GM21717 (cell line): ENCODE results near the gene AP4E1.
"Not testable (repeated sequence)": the region's sequence is repeated elsewhere in the genome, so short reads cannot be mapped to it uniquely, and the experiment has no call there.

ENCODE experiments used
- ATAC-seq: cut with Tn5 transposase; IDR thresholded peaks from one replicate; pipeline ENCODE4 v1.9.1; 2021; ENCODE audit warnings: mild to moderate bottlenecking, moderate library complexity; ENCODE audit not compliant: unreplicated experiment

AP4E1 gene

GRCh38 chr15:50943638-50944037, 35.2 kb downstream of the AP4E1 start:
- ATAC-seq = no peak

DNA sequence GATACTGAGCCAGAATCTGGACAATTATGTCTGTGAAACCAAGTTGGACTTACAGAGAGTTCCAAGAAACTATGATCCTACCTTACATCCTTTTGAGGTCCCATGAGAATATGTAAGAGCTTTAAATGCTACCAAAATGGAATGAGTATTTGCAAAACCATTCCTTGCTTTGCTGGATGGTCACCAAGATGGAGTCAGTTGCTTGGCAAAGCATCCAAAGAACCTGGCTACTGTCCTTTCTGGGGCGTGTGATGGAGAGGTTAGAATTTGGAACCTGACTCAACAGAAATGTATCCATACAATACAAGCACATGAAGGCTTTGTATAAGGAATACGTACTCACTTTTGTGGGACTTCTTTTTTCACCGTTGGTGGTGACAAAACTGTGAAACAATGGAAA, 36.2 kb downstream of the AP4E1 start:
- no peak for ATAC-seq

DNA sequence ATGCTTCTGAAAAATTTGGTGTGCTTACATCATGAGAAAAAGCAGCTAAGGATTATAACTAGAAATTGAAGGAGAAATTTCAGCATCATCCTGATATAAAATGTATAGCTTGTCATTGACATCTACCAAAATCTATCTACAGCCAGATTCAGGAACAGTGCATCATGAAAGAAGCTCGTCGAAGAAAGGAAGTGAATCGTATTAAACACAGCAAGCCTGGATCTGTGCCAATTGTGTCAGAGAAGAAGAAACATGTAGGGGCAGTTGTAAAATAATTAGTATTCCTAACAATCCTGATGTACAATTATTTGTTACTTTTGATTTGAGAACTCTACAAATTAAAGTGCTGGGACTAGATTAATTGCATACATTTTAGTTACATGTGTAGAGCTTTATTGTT, 37.2 kb downstream of the AP4E1 start:
- ATAC-seq = no peak

GRCh38 chr15:50950745-50951144, 42.3 kb downstream of the AP4E1 start:
- not testable (repeated sequence) for ATAC-seq

GRCh38 chr15:50953302-50953701, 44.8 kb downstream of the AP4E1 start:
- no peak for ATAC-seq

GRCh38 chr15:50954837-50955236, 46.4 kb downstream of the AP4E1 start:
- not testable (repeated sequence) for ATAC-seq

GRCh38 chr15:50959717-50960116, 51.2 kb downstream of the AP4E1 start:
- no peak for ATAC-seq

DNA sequence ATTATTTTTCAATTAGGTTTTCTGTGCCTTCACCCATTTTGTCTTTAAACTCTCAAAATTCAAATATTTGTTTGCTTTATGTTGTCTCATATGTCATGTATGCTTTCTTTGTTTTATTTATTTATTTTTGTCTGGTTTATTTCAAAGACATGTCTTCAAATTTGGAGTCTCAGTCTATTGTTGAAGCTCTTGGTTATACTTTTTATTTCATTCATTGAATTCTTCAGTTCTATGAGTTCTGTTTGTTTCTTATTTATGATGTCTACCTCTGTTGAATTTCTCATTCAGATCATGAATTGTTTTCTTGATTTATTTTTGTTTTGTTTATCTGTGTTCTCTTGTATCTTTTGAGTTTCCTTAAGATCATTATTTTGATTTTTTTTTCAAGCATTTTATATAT, 55.6 kb downstream of the AP4E1 start:
- no peak for ATAC-seq

- ATAC-seq = no peak
Measured at GRCh38 chr15:50968353-50968752, 59.9 kb downstream of the AP4E1 start.

DNA sequence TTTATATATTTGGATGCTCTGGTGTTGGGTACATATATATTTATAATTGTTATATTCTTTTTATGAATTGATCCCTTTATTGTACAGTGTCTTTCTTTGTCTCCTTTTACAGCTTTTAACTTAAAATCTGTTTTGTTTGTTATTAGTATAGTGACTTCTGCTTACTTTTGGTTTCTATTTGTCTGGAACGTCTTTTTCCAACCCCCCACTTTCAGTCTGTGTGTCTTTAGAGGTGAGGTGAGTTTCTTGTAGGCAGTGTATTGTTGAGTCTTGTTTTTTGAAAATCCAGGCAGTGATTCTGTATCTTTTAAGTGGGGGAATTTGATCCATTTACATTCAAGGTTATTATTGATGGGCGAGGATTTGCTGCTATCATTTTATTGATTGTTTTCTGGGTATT, 62.0 kb downstream of the AP4E1 start:
- ATAC-seq = no peak

- ATAC-seq = no peak
Measured at GRCh38 chr15:50971115-50971514, 62.6 kb downstream of the AP4E1 start.

DNA sequence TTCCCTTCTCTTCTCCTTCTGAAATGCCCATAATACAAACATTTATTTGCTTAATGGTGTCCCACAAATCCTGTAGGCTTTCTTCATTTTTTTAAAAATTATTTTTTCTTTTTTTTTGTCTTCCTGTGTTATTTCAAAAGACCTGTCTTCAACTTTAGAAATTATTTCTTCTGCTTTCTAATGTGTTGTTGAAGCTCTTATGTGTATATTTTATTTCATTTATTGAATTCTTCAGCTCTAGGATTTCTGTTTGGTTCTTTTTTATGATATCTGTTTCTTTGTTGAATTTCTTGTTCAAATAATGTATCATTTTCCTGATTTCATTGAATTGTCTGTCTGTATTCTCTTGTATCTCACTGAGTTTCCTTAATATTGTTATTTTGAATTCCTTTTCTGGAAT, 63.1 kb downstream of the AP4E1 start:
- ATAC-seq = no peak

- no peak for ATAC-seq
Measured at GRCh38 chr15:50973605-50974004, 65.1 kb downstream of the AP4E1 start.

GRCh38 chr15:50977162-50977561, 68.7 kb downstream of the AP4E1 start:
- no peak for ATAC-seq

- no peak for ATAC-seq
Measured at GRCh38 chr15:50978580-50978979, 70.1 kb downstream of the AP4E1 start.

DNA sequence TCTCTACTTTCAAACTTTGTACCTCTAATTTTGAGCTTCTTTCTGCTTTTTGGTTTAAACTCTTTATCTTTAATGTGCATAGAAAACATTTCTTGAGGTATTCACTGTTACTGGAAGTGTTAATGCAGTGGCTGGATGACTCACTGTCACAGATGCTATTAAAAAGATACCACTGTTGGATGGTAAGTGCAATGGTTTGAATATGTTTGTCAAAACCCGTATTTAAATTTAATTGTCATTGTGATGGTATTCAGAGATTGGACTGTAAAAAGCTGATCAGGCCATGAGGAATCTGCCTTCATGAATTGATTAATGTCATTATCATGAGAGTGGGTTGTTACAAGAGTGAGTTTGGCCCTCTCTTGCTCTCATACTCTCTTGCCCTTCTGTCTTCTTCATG, 70.6 kb downstream of the AP4E1 start:
- ATAC-seq = no peak

GRCh38 chr15:50993598-50993997, 85.1 kb downstream of the AP4E1 start:
- no peak for ATAC-seq

- no peak for ATAC-seq
Measured at GRCh38 chr15:50996641-50997040, 88.2 kb downstream of the AP4E1 start.

GRCh38 chr15:50997371-50998051, 89.0 kb downstream of the AP4E1 start:
- ATAC-seq = no peak

DNA sequence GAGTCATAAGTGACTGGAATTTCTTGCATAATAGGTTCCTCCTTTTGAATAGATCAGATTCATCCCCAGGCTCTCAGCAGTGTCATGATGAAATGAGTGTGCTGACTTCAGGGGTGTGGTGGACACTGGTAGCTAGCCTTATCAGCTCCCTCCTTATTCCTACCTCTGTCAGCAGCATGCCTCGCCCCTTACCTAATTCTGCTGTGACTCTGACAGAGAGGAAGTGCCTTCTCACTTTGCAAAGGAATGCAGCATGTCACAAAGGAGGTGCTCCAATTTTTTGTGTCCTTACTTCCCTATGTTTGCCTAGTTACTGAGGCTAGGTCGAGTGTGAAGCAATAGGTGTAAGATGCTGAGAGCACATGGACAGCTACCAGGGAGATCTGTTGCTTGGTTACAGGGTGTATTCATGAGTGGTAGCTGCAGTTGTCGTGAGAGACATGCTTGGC, 95.6 kb downstream of the AP4E1 start:
- ATAC-seq = no peak

DNA sequence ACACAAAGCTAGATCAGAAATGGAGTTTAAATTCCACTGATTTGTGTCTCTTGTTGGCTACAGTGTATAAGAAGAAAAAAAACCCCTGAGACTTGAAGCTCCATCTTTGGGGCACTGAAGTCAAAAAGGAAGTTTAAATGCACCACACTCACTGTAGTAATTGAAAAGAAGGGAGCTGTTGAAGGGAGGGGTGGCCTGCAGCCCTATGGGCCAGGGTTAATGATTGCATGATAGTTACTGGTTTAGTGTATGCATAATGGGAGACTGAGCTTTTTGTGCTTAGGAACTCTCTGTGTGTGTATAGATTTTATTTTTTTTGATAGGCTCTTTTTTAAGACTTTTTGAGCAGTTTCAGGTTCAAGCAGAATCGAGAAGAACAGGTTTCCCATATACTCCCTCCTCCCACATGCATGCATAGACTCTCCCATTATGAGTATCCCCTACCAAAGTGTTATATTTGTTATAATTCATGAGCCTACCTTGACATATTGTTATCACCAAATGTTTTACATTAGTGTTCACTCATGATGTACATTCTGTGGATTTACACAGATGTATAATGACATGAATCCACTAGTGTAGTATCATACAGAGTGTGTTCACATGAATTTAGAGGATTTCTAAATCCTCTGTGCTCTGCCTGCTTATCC, 98.0 kb downstream of the AP4E1 start:
- no peak for ATAC-seq

DNA sequence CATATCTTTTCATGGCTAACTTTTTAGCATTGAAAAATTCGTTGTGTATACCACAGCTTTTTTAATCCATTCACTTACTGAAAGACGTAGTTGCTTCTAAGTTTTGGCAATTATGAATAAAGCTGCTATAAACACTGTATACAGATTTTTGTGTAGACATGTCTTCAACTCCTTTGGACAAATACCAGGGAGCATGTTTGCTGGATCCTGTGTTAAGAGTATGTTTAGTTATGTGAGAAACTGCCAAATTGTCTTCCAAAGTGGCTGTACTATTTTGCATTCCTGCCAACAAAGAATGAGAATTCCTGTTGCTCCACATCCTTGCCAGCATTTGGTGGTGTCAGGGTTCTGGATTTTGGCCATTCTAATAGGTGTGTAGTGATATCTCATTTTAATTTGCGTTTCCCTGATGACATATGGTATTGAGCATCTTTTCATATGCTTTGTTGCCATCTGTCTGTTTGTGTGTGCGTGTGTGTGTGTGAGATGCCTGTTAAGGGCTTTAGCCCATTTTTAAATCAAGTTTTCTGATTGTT, 98.7 kb downstream of the AP4E1 start:
- no peak for ATAC-seq
